GM12864 (cell line): ENCODE measurements around the gene ARAP1.

ENCODE experiments used
- DNase-seq: peaks from one replicate; pipeline ENCODE4 v3.0.0-alpha.2; 2011; ENCODE audit warnings: low read depth
- H3K4me3 ChIP-seq: 2 replicates; pipeline ENCODE4 v1.5.1; 2011; ENCODE audit warnings: mild to moderate bottlenecking, low read depth, low read length, control low read depth
- CTCF ChIP-seq: IDR thresholded peaks from 2 replicates; pipeline ENCODE4 v1.5.1; 2011; ENCODE audit warnings: low read depth, mild to moderate bottlenecking, moderate library complexity, low read length, control low read depth, inconsistent platforms; ENCODE audit errors: missing control alignments

The ARAP1 gene

GRCh38 chr11:72777755-72778278 is 25.6 kb upstream of the ARAP1 start:
- TF ChIP-seq CTCF: no peak
- no peak overlapping the region for H3K4me3 ChIP-seq
- DNase-seq: no peak

- no peak for DNase-seq
- no peak overlapping the region for H3K4me3 ChIP-seq
- TF ChIP-seq CTCF: no peak
Observed at GRCh38 chr11:72776844-72777754, 24.9 kb upstream of the ARAP1 start.

- no peak for TF ChIP-seq CTCF
- no peak overlapping the region for H3K4me3 ChIP-seq
- no peak for DNase-seq
Observed at GRCh38 chr11:72776117-72776843, 24.1 kb upstream of the ARAP1 start.

GRCh38 chr11:72775288-72776110 is 23.3 kb upstream of the ARAP1 start:
- H3K4me3 ChIP-seq: no peak overlapping the region
- DNase-seq: no peak
- TF ChIP-seq CTCF: no peak

GRCh38 chr11:72774499-72774898 is 22.3 kb upstream of the ARAP1 start:
- TF ChIP-seq CTCF: no peak
- DNase-seq: no peak
- H3K4me3 ChIP-seq: no peak overlapping the region

GRCh38 chr11:72773696-72774095 is 21.5 kb upstream of the ARAP1 start:
- no peak for DNase-seq
- TF ChIP-seq CTCF: no peak
- H3K4me3 ChIP-seq: no peak overlapping the region
